Stimulated activated CD4-positive, alpha-beta T cell treated with anti-CD3 and anti-CD28 coated beads, Interleukin-15, amount 100 ng/mL, for 1 hour (primary cell): Measurements from ENCODE around the gene DYSF.

Experiments used
- DNase-seq, 2 donors: peaks; one replicate each; pipeline ENCODE4 v3.0.0-alpha.2; 2020; ENCODE audit warnings: low read depth in 1 of 2, low spot score in 1 of 2

The DYSF gene

DNA sequence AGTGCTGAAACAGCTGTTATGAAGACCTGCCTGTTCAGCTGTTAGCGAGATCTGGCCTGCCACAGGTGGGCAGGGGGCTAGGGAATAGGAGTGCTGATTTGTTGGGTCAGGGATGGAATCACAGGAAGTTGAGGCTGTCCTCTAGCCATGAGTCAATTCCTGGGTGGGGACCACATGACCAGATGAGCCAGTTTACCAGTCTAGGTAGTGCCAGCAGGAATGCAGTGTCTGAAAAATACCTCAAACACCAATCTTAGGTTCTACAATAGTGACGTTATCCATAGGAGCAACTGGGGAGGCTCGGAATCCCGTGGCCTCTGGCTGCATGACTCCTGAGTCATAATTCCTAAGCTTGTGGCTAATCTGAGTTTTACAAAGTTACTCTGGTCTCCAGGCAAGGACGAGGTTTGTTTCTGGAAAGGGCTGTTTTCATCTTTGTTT is 44.9 kb downstream of the DYSF start:
- DNase-seq: no peak

- DNase-seq: no peak
Observed at GRCh38 chr2:71499691-71500090, 46.3 kb downstream of the DYSF start.

- no peak for DNase-seq
Observed at GRCh38 chr2:71500426-71501079, 47.2 kb downstream of the DYSF start.

- DNase-seq: no peak
Observed at GRCh38 chr2:71502941-71503738, 49.8 kb downstream of the DYSF start.

DNA sequence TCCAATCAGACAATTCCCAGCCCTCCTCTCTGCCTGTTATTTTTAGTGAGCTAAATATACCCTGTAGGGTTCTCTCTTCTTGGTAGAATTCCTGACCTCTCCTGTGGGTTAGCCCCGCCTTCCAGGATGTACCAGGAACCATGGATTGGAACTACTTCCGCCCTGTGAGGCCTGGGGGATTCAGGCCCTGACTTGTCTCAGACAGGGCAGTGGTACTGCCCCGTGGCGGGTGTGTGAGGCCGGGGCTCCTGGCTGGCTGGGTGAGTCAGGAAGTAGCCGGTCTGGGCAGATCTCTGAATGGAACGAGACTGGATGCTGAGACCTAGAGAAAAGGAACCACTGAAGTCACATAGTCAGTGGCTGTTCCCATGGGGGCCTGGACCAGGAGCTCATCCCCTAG is 50.5 kb downstream of the DYSF start:
- no peak for DNase-seq

DNA sequence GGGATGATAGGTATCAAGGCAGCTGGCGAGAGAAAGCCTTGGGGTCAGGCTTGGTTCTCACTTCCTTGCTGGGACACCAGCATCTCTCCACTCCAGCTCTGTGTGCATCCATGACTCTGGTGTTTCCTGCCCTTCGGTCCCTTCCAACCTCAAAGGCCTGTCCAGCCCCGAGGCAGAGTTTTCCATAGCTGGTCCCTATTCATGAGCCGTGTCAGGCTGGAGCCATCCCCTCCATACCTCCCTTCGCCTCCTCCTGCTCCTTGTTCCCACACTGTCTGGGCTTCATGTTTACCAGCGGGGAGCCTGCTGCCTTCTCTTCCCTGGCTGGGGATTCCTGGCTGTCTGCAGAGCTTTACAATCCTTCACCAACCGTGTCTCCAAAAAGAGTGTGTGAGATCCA is 51.2 kb downstream of the DYSF start:
- DNase-seq: no peak

GRCh38 chr2:71505086-71505769 is 51.9 kb downstream of the DYSF start:
- no peak for DNase-seq

DNA sequence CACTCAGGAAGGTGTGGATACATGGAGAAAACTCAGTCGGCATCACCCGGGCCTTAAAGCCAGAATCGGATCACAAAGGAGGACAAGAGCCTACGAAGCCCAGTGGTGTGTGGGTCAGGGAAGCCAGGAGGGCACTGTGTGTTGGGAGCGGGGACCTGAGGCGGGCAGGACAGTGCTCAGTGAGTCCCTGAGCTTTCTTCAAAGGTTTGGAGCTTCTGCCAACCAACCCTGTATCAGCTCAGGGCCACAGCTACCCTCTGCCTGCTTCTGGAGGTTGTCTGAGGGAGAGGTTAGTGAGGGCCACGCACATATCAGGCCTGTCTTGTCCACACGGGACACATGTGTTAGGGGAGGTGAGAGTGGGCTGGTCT is 52.4 kb downstream of the DYSF start:
- DNase-seq: no peak

DNA sequence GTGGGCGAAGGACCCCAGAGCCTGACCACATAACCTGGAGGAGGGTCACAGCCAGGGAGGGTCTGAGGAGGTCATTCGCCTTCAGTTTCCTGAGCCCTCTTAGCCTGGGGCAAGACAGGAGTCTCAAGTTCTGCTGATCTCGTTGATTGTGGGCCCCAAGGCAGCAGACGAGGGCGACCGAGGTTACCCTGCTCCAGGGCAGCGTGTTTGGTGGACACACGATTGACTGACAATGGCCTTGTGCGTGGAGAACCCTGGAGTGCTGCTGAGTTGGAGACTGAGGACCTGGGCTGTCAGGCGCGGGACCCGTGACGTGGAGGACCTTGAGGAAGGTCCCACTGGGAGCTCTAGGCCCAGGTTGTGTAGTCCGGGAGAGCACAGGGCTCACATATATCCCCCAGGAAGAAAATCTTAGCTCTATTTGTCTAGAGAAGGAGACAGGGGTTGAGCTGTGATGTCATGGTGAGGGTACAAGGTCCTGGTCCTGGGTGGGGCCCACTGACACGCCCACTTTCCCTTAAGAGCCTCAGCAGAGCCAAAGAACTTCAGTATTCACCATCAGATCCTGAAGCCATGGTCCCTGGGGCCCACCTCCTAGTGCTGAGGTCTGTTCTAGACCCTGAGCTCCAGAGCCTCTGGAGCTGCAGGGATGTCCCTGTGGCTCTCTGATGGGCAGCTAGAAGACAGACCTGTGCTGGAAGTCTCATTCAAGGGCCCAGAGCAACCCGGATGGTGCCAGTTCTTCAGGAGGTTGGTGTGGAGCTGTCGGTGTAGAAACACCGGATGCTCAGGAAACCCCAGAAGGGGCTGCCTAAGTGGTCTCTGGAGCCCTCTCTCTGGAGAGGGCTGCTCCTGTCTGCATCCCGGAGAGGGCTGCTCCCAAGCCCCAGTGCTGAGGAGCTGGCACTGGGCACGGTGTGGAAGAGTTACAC is 53.1 kb downstream of the DYSF start:
- DNase-seq: no peak

- DNase-seq: no peak
Observed at GRCh38 chr2:71507476-71507875, 54.1 kb downstream of the DYSF start.

GRCh38 chr2:71510196-71510807 is 56.9 kb downstream of the DYSF start:
- DNase-seq: peak; percentile 36 to 58

GRCh38 chr2:71510938-71511337 is 57.6 kb downstream of the DYSF start:
- DNase-seq: no peak

GRCh38 chr2:71511776-71512175 is 58.4 kb downstream of the DYSF start:
- no peak for DNase-seq

DNA sequence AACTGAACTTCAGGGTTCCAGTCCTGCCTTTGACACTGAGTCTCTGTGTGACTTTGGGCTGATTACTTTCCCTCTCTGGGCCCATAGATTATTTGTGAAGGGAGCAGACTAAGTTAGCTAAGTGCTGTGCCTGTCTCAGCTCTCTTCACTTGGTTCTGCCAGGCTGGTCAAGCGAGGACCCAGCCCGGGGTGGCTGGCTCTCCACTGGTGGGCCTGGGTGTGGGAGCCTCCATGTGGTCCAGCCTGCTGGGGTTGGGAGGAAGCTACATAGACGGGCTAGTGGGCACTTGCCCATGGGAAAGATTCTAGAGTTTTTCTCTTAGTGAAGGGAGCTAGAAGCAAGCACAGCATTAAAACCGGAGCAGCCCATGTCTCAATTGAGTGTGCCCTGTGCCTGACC is 59.0 kb downstream of the DYSF start:
- DNase-seq: no peak

GRCh38 chr2:71513096-71513495 is 59.7 kb downstream of the DYSF start:
- DNase-seq: no peak

- DNase-seq: no peak
Observed at GRCh38 chr2:71513721-71514120, 60.4 kb downstream of the DYSF start.

GRCh38 chr2:71516253-71516888 is 63.0 kb downstream of the DYSF start:
- DNase-seq: no peak

DNA sequence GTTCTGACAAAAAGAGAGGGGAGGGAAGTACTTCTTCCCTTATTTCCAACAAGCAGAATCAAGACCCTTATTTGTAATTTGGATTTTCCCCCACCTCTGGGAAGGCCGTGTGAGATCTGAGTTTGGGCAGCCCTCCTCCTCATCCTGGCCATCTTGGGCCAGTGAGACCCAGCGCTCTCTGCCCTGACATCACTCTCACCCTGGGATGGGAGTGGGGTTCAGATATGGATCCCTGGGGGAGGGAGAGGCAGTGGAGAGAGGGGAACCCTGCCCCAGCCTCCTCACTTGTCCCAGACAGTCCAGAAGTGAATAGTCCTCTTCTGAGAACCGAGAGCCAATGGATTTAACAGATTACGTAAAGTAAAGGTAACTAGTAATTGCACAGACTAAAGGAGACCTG is 64.5 kb downstream of the DYSF start:
- DNase-seq: no peak

DNA sequence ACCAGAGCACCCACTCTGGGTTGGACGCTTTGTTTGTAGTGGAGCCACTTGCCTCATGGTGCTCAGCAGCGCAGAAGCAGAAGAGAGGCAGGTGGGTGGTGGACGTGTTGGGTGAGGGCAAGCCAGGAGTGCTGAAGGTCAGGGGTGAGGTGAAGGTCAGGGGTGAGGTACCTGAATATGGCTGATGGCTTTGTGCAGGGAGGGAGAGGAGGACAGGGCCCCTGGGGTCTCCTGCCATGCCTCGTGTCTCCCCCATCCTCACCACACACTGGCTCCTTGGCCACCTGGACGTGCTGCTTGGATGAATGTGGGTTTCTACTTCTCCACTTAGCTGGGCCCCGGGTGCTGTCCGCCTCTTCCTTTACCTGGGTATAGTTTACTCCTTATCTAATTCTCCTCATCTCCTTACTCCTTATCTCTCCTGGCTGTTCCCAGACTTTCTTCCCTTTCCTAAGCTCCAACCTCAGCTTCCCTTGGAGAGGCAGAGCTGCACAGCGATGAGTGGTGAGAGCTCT is 68.1 kb downstream of the DYSF start:
- DNase-seq: no peak

DNA sequence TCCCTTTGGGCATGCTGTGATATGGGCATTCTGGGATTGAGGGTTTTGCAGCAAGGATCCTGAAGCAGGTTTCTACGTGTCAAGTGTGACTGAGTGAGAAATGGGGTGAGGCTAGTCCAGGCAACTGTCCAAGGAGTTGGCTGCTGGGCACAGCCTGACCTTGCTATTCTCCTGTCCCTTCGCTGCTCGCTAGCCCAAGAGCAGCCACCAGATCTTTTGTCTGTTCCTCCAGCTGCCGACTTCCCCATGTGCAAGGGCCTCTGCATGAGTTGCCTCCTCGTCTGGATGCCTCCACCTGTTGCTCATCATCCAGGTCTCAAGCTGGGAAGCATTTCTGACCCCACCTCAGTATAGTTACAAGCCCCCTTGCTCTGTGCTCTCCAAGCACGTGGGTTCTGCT is 71.1 kb downstream of the DYSF start:
- DNase-seq: no peak
